Stimulated activated memory B cell treated with anti-CD40 and anti-IgM and Interleukin-4, amounts not matched to agents 10 μg/mL and 1 μg/mL and 100 μg/mL, for 72 hours (primary cell): ENCODE data around the gene PDAP1.
A peak's percentile ranks its signal among the peaks of the same experiment; 100 is the strongest.

Experiments
- ATAC-seq: fragments of 150-1000 bp; cut with Tn5 transposase; 2 replicates; pipeline ENCODE4 v1.10.0; 2021
- H3K27ac Mint-ChIP-seq: one replicate; pipeline ENCODE4 v1.8.0; 2022; ENCODE audit warnings: mild to moderate bottlenecking, mixed read lengths
- H3K27me3 Mint-ChIP-seq: one replicate; pipeline ENCODE4 v1.8.0; 2022; ENCODE audit warnings: mixed read lengths
- H3K36me3 Mint-ChIP-seq: one replicate; pipeline ENCODE4 v1.8.0; 2022; ENCODE audit warnings: mixed read lengths
- H3K4me1 Mint-ChIP-seq: one replicate; pipeline ENCODE4 v1.8.0; 2022; ENCODE audit warnings: mixed read lengths
- H3K4me3 Mint-ChIP-seq: one replicate; pipeline ENCODE4 v1.8.0; 2022; ENCODE audit warnings: mild to moderate bottlenecking, moderate library complexity, mixed read lengths
- H3K9me3 Mint-ChIP-seq: one replicate; pipeline ENCODE4 v1.8.0; 2022; ENCODE audit warnings: mixed read lengths

PDAP1 gene

DNA sequence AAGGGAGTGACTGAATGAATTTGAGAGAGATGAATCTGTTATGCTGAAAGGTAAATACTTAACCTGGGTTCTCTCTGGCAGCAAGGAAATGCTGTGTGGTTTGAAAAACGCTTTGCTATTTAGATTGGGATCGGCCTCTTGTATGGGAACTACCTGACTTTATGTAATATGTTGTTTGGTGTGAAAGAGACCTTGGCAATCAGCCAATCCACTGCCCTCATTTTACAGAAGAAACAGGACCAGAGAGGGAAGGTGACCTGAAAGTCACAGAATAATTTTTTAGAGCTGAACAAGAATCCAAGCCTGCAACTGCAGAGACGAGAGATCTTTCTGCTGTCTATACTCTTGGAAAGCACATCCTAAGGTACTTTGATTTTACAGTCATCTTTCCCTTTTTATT lies 1.4 kb upstream of the PDAP1 start:
- no peak for ATAC-seq
- peak overlapping the region; percentile 92 for H3K27ac Mint-ChIP-seq
- H3K36me3 Mint-ChIP-seq = peaks cover 22% of the 10 kb centered on the region
- no peaks in the 10 kb centered on the region for H3K27me3 Mint-ChIP-seq
- no peaks in the 10 kb centered on the region for H3K9me3 Mint-ChIP-seq
- peak overlapping the region; percentile 99 for H3K4me3 Mint-ChIP-seq
- H3K4me1 Mint-ChIP-seq = peaks cover 37% of the 10 kb centered on the region

GRCh38 chr7:99409192-99409572 lies 785 bp upstream of the PDAP1 start:
- peak; percentile 3 for ATAC-seq
- H3K27me3 Mint-ChIP-seq = no peaks in the 10 kb centered on the region
- peaks cover 24% of the 10 kb centered on the region for H3K36me3 Mint-ChIP-seq
- H3K9me3 Mint-ChIP-seq = no peaks in the 10 kb centered on the region
- peaks cover 41% of the 10 kb centered on the region for H3K4me1 Mint-ChIP-seq
- H3K4me3 Mint-ChIP-seq = peak overlapping the region; percentile 99
- H3K27ac Mint-ChIP-seq = peak overlapping the region; percentile 92

DNA sequence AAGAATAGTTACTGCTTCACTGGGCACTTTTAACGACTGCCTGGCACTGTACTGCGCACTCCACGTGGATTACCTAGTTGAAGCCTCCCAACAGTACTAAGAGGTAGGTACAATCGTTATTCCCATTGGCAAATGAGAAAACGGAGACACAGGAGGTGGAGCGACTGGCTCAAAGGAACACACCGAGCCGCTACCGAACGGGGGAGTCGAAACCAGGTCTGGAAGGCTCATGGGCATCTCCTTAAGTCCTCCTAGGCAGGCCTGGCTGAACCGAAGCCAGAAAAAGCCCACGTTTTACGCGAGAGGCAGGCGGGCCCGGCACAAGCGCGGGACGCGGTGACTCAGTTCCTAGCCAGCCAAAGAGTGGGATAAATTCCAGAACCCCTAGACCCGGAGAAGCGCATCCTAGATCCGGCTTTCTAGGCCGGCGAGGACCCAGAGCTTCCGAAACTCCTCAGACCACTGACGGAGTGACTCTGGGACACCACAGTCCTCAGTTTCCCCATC lies 472 bp downstream of the PDAP1 start:
- Mint-ChIP-seq H3K27me3 (no peaks in the 10 kb centered on the region), H3K27ac (peak overlapping the region; percentile 92), H3K4me1 (peaks cover 54% of the 10 kb centered on the region), H3K36me3 (peaks cover 32% of the 10 kb centered on the region), H3K9me3 (no peaks in the 10 kb centered on the region), H3K4me3 (peak overlapping the region; percentile 99)
- ATAC-seq = peak; percentile 9

DNA sequence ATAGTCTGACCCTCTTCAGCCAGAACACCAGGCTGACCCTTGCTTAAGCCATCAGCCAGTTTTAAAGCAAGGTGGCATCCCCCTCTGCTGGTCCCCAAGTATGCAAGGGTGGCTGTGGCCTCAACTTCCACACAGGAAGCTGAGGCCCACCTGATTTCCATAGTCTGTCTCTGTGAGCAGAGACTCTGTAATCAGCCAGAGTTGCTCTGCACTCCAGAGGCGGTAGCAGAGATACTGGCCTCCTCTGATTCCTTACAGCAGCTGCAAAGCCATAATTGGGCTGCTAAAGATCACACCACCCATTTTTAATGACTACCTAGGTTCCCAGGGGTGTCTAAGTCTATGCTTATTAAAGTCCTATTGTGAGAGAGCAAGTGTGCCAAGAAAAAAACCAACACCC lies 1.8 kb downstream of the PDAP1 start:
- peaks cover 56% of the 10 kb centered on the region for H3K4me1 Mint-ChIP-seq
- no peaks in the 10 kb centered on the region for H3K9me3 Mint-ChIP-seq
- no peak overlapping the region for H3K4me3 Mint-ChIP-seq
- peaks cover 29% of the 10 kb centered on the region for H3K36me3 Mint-ChIP-seq
- H3K27me3 Mint-ChIP-seq = no peaks in the 10 kb centered on the region
- ATAC-seq = no peak
- H3K27ac Mint-ChIP-seq = peak overlapping the region; percentile 92

DNA sequence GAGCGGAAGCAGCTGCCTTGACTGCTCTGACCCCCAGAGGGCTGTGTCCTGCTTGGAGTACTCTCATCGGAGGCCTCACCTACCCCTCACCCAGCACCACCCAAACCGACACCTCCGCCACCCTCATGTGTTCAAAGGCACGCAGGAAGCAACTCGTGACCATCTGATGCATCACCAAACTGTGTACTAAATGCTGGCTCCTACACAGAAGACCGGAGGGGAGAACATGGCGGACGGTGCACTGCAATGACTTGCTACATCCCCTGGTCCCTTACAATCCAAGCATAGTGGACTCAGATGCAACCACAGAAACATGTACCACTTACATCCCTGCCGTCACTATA lies 3.4 kb downstream of the PDAP1 start:
- peaks cover 52% of the 10 kb centered on the region for H3K4me1 Mint-ChIP-seq
- ATAC-seq = no peak
- no peak overlapping the region for H3K4me3 Mint-ChIP-seq
- no peak overlapping the region for H3K27ac Mint-ChIP-seq
- no peaks in the 10 kb centered on the region for H3K27me3 Mint-ChIP-seq
- H3K36me3 Mint-ChIP-seq = peaks cover 37% of the 10 kb centered on the region
- H3K9me3 Mint-ChIP-seq = no peaks in the 10 kb centered on the region

DNA sequence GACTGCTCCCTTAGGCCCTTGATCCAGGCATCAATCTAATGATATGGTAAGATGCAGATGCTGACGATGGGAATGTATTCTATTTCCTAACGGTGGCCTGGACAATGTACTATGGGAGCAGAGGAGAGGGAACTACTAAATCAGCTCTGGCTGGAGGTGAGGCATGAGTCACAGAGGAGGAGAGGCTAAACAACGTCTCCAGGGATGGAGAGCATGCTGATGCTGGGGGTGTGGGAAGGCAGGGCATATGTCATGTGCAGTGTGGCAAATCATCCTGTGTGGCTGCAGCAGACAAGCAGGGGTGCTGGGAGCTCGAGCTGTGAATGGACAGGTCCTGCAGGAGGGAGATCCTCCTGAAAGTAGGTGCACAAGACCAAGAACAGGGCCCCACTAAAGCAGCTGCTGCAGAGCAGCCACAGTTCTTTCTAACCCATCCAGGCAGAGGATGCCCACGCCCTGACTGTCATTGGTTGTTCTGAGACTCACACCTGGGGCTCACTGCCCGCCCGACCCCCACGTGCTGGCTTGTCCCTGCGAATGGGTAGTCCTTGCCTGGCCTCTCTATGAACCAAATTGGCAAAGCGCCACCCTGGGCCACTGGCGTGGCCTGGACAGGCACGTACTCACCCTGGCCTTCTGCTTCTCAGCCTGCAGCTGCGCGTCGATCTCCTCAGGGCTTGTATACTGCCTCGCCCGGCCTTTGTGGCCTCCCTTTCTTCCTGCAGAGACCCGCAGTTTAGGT lies 4.0 kb downstream of the PDAP1 start:
- peaks cover 37% of the 10 kb centered on the region for H3K36me3 Mint-ChIP-seq

DNA sequence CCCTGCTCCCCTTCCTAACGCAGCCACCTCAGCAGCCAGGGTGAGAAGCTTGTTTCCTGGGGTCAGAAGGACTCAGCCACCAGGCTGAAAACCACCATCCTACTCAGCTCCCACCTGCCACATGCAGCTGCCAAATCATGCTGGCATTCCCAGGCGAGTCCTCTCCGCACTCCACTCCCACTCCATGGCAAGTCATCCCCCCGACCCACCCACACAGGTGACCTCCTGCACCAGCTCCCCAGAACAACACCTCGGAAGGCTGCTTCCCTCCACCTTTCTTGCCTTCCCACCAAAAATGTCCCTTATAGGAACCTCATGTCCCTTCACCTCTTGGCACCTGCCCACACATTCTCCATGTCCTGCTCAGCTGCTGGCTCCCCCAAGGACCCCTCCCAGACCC lies 4.6 kb downstream of the PDAP1 start:
- H3K27ac Mint-ChIP-seq = peak overlapping the region; percentile 25
- peaks cover 40% of the 10 kb centered on the region for H3K36me3 Mint-ChIP-seq
- no peak for ATAC-seq
- H3K4me3 Mint-ChIP-seq = no peak overlapping the region
- peaks cover 53% of the 10 kb centered on the region for H3K4me1 Mint-ChIP-seq
- no peaks in the 10 kb centered on the region for H3K27me3 Mint-ChIP-seq
- H3K9me3 Mint-ChIP-seq = no peaks in the 10 kb centered on the region

More for the DNA sequence above, 4.0 kb downstream of the PDAP1 start:
- Mint-ChIP-seq H3K4me3 (no peak overlapping the region), H3K27me3 (no peaks in the 10 kb centered on the region), H3K4me1 (peaks cover 48% of the 10 kb centered on the region), H3K9me3 (no peaks in the 10 kb centered on the region), H3K27ac (peak overlapping the region; percentile 25)
- no peak for ATAC-seq

- H3K4me3 Mint-ChIP-seq = no peak overlapping the region
- H3K27me3 Mint-ChIP-seq = no peaks in the 10 kb centered on the region
- peaks cover 62% of the 10 kb centered on the region for H3K4me1 Mint-ChIP-seq
- peak overlapping the region; percentile 25 for H3K27ac Mint-ChIP-seq
- ATAC-seq = no peak
- no peaks in the 10 kb centered on the region for H3K9me3 Mint-ChIP-seq
- peaks cover 49% of the 10 kb centered on the region for H3K36me3 Mint-ChIP-seq
Observed at GRCh38 chr7:99402854-99403253, 5.5 kb downstream of the PDAP1 start.

DNA sequence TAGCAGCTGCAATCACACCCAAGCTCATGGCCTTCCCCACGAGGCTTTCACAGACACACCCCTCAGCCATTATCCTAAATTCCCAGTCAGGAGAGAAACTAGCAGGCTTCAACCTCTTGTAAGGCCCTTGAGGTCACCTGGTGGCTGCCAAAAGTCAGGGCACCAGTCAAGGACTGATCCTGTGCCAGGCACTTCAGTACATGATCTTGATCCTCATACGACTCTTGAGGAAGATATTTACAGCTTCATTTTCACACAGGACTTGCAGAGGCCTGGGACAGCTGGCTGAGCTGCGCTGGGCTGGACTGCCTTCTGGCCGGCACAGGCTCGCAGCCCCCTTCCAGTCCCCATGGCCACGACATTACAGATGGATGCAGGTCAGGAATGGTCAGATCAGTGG lies 8.8 kb downstream of the PDAP1 start:
- peak overlapping the region; percentile 51 for H3K27ac Mint-ChIP-seq
- H3K4me1 Mint-ChIP-seq = peaks cover 46% of the 10 kb centered on the region
- no peak for ATAC-seq
- no peak overlapping the region for H3K4me3 Mint-ChIP-seq
- H3K9me3 Mint-ChIP-seq = no peaks in the 10 kb centered on the region
- no peaks in the 10 kb centered on the region for H3K27me3 Mint-ChIP-seq
- peaks cover 60% of the 10 kb centered on the region for H3K36me3 Mint-ChIP-seq

DNA sequence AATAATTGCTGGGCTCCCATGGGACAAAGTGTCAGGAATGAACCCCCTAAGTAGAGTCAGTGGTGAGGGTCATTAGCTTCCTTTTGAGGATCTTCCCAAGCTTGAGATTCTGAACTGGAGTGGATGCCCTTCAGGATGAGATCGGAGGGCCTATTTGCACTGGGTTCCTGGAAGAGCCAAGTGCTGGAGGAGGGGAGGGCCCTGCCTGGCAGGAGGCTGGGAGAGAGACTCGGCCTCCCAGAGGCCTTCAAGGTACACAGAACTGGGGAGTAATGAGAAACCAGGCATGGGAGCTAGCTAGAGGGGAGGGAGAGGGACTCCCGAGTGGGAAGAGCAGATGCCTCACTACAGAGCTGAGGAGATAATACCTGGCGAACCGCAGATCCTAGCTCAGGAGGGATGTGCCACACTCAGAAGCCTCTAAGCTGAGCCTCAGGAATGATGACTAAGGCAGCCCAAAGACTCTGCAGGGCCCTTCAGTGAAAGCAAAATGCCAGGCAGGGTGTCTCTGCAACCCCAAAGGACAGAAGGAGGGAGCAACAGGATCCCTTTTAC lies 9.4 kb downstream of the PDAP1 start:
- peaks cover 59% of the 10 kb centered on the region for H3K36me3 Mint-ChIP-seq
- H3K4me1 Mint-ChIP-seq = peaks cover 44% of the 10 kb centered on the region
- no peaks in the 10 kb centered on the region for H3K9me3 Mint-ChIP-seq
- H3K27me3 Mint-ChIP-seq = no peaks in the 10 kb centered on the region
- ATAC-seq = no peak
- H3K4me3 Mint-ChIP-seq = no peak overlapping the region
- H3K27ac Mint-ChIP-seq = peak overlapping the region; percentile 51

DNA sequence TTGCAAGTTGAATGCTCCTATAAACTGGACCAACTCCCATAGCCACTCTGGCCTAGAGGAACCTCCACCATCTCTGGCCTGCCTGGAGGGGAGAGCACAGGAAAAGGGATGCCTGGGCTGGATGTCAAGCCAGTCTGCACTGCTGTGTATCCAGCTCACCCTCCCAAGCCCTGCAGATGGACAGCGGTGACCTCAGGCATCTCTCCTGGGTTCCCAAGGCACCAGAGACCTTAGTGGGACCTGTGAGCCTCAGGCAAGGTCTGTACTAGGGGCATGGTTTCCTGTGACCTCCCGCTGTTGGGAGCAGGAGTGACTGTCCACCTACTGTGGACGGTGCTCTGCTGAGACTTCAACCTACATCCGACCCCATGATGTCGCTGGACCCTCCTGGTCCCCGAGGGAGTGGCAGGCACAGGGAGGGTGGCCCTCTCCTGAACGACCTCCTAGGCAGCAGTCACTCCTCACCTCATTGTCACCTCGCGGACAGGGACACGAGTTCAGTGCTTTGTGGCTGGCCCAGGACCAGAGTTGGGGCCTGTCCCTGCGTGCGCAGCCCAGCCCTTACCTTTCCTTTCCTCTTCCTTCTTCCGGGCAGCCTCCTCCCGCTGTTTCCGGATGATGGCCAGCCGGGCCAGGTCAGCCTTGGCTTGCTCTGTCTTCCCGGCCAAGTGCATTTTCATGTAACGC lies 11.0 kb downstream of the PDAP1 start:
- peak overlapping the region; percentile 4 for H3K4me3 Mint-ChIP-seq
- H3K36me3 Mint-ChIP-seq = peaks cover 55% of the 10 kb centered on the region
- H3K27me3 Mint-ChIP-seq = no peaks in the 10 kb centered on the region
- no peaks in the 10 kb centered on the region for H3K9me3 Mint-ChIP-seq
- peak overlapping the region; percentile 51 for H3K27ac Mint-ChIP-seq
- H3K4me1 Mint-ChIP-seq = peaks cover 47% of the 10 kb centered on the region
- ATAC-seq = no peak

DNA sequence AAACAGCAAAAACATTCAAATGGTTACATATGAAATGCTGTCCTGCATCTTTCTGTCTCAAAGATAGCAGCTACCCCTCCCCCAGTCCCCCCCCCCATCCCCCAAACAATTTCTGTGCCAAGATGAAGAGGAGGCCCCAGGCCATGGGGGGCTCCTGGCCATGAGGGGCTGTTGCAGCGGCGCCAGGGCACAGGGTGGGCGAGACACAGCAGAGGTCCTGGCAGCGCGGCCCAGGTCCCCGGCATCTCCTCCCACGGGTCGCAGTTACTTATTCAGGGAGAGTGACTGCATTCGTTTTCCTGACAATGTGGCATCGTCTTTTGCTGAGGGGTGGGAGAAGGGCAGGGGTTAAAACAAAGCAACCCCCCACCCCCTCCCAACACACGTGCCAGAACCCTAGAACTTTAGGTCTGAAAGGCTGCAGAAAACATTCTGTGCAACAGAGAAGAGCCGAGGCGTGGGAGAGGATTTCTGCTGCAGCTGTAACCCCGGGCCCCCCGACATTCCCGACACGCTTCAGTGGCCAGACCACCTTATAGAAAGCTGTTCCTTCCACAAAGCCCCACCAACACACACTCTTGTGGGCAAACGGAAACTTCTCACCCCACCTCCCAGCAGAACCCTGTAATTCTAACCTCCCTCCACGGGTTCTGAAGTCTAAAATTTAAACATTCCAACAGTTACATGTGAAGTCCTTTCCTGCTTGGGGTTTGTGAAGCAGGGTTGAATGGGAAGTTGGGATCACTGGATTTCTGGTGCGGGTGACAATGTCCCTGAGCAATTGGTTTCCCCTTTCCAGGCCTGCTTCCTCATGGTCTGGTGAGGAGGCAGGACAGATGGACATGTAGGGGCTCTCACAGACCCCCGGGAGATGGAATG lies 11.7 kb downstream of the PDAP1 start:
- H3K4me1 Mint-ChIP-seq = peaks cover 54% of the 10 kb centered on the region
- no peaks in the 10 kb centered on the region for H3K9me3 Mint-ChIP-seq
- no peaks in the 10 kb centered on the region for H3K27me3 Mint-ChIP-seq
- H3K4me3 Mint-ChIP-seq = no peak overlapping the region
- H3K27ac Mint-ChIP-seq = peak overlapping the region; percentile 51
- ATAC-seq = no peak
- H3K36me3 Mint-ChIP-seq = peaks cover 61% of the 10 kb centered on the region

DNA sequence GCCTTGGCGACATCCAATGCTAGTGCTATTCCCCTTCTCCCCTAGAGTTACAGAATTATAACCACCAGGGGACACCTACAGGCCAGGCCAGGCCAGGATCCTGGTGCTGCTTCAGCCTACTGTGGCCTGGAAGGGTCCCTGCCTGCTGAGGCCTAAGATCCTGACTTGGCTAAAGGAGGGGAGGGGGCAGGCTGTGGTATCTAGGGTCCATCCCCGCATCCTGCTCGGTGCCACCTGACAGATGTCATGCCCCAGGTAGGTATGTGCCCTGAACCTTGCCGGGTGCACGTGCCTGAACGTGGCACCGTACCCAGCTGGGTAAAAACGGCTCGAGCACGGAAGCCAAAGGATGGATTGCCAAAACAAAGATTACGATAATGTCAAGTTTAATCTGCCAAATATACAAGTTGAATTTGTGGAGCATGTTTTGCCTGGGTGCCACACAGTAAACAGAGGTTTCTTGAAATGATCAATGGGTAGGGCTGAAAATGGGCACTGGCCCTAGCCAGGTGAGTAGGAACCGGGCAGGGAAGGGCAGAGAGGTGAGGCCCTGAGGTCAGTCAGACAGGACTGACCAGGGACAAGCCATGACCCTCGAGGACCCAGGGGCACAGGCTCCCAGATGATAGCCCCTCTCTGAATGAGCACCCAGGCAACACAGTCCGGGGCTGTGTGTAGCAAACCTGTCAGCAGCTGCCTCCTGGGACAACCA lies 12.6 kb downstream of the PDAP1 start:
- H3K36me3 Mint-ChIP-seq = peaks cover 55% of the 10 kb centered on the region
- no peak overlapping the region for H3K4me3 Mint-ChIP-seq
- peak overlapping the region; percentile 37 for H3K27ac Mint-ChIP-seq
- no peaks in the 10 kb centered on the region for H3K27me3 Mint-ChIP-seq
- no peaks in the 10 kb centered on the region for H3K9me3 Mint-ChIP-seq
- H3K4me1 Mint-ChIP-seq = peaks cover 50% of the 10 kb centered on the region
- no peak for ATAC-seq

DNA sequence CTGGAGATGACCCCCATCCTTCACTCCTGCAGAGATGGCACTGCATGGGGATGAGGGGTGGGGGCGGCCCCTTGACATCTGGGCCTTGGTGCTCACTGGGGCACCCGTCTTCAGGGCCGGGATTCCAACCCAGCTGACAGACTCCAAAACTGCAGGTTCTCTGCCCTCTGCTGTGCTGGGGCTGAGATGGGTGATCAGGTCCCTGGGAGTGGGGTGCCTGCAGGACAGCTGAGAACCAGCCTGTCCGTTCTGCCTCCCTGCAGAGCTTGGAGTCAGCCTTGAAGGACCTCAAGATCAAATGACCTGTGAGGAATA lies 14.3 kb downstream of the PDAP1 start:
- no peak for ATAC-seq
- H3K4me1 Mint-ChIP-seq = peaks cover 43% of the 10 kb centered on the region
- H3K4me3 Mint-ChIP-seq = no peak overlapping the region
- H3K36me3 Mint-ChIP-seq = peaks cover 49% of the 10 kb centered on the region
- H3K27ac Mint-ChIP-seq = peak overlapping the region; percentile 83
- H3K27me3 Mint-ChIP-seq = no peaks in the 10 kb centered on the region
- H3K9me3 Mint-ChIP-seq = no peaks in the 10 kb centered on the region
